Measurements from ENCODE around the gene SEC23B.
A peak's percentile ranks its signal among the peaks of the same experiment; 100 is the strongest.

SEC23B gene

DNA sequence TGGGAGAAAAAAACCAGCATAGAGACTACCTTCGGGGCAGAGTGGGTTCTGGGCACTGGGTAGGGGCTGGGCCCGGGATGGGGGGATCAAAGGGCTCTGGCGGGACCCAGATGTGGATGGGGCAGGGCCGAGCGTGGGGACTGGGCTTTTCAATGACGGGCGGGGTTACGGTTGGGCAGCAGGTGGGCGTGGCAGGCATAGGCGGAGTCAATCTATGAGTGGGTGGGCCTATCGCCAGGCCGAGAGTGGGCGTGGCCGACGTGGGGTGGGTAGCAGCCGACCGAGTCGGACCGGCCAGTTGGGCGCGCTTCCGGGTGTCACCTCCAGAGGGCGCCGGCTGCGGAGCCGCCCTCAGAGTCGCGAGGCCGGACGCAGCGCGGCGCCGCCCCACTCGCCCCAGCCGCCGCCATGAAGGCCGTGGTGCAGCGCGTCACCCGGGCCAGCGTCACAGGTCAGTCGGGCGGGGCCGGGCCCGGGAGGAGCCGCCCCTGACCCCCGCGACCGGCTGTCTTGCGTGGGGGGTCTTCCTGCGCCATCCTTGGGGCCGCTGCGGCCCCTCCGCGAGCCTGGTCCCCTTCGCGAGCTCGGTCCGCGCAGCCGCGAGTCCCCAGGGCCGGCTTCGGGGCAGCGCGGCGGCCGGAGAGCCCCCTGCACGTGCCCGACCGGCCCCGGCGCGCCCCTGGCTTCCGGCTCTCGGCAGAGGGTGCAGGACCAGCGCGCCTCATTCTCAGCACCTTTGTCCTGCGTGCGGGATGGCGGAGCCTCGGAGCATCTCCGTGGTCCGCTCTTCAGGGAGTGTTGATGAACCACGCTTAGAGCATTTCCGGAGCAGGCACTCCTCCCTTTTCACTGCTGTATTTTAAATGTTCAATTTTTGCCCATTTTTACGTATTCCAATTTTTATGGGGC lies 80.2 kb downstream of the SEC23B start, which contains the start of gene DTD1:
Gene DTD1, plus strand, starts transcription at position 390 of the 909 bp plus-strand sequence. Its CDS starts 19 bp downstream, at position 409.
- peak; percentile 59 for DNase-seq (ENCODE audit: low read depth, low spot score)

GRCh38 chr20:18588574-18588933 lies 80.8 kb downstream of the SEC23B start:
- no peak for DNase-seq (ENCODE audit: low read depth, low spot score)

DNA sequence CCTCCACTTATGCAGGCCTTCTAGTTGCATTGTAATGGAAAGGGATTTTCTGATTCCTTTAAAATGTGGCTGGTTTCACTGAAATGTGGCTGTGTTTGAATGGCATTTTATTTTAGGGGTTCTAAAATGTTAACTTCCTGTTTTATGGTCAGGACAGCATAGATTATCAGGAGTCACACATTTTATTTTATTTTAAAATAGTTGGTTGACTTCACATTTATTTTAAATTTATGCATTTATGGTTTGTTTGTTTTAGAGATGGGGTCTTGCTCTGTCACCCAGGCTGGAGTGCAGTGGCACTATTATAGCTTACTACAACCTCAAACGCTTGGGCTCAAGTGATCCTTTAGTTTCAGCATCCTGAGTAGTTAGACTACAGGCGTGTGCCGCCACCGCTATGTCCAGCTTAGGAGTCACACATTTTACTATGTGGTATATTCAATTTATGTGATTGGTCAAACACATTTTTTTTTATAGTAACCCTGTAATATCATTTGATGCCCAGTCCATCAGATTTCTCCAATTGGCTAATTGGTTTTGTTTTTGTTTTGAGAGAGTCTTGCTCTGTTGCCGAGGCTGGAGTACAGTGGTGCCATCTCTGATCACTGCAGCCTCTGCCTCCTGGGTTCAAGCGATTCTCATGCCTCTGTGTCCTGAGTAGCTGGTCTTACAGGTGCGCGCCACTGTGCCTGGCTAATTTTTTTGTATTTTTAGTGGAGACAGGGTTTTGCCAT lies 82.4 kb downstream of the SEC23B start:
- no peak for DNase-seq (ENCODE audit: low read depth, low spot score)

- DNase-seq (ENCODE audit: low read depth, low spot score): no peak
These were observed 88.5 kb downstream of the SEC23B start for GRCh38 chr20:18596270-18596669.

GRCh38 chr20:18609741-18610140 lies 102.0 kb downstream of the SEC23B start:
- DNase-seq (ENCODE audit: low read depth, low spot score): no peak
